ENCODE data around the gene SMARCB1.

Gene SMARCB1

GRCh38 chr22:23780146-23780748, 6.5 kb upstream of the SMARCB1 start:
- DNase-seq (ENCODE audit: low spot score) = no peak

GRCh38 chr22:23781065-23781464, 5.7 kb upstream of the SMARCB1 start:
- no peak for DNase-seq (ENCODE audit: low spot score)

DNA sequence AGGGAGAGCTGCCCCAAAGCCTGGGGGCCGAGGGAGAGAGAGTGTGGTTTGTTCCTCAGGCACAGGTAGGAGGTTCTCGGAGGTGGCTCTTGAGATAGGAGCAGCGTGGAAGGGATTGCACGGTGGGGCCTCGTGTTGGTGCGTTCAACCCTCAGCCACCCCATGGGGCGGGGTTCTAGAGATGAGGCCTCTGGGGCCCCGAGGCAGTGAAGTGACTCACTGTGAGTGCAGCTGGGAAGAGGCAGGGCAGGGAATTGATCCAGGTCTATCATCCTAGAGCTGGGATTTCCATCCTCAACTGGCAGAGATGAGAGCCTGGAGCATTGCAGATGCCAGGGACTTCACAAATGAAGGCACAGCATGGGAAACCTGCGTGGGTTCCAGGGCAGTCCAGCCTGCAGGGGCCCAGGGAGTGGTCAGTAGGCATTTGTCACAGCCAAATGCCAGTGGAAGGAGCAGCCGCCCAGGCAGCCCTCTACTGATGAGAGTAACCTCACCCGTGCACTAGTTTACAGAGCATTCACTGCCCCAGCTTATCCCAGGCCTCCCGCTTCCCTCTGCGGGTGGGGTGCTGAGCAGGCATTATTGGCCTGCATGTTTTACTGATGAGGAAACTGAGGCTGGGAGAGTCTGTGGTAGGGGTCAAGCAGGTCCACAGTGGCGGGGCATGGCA, 5.1 kb upstream of the SMARCB1 start:
- peak; percentile 74 for DNase-seq (ENCODE audit: low spot score)

GRCh38 chr22:23782252-23782651, 4.5 kb upstream of the SMARCB1 start:
- DNase-seq (ENCODE audit: low spot score) = no peak

GRCh38 chr22:23782703-23783102, 4.1 kb upstream of the SMARCB1 start:
- DNase-seq (ENCODE audit: low spot score) = no peak

DNA sequence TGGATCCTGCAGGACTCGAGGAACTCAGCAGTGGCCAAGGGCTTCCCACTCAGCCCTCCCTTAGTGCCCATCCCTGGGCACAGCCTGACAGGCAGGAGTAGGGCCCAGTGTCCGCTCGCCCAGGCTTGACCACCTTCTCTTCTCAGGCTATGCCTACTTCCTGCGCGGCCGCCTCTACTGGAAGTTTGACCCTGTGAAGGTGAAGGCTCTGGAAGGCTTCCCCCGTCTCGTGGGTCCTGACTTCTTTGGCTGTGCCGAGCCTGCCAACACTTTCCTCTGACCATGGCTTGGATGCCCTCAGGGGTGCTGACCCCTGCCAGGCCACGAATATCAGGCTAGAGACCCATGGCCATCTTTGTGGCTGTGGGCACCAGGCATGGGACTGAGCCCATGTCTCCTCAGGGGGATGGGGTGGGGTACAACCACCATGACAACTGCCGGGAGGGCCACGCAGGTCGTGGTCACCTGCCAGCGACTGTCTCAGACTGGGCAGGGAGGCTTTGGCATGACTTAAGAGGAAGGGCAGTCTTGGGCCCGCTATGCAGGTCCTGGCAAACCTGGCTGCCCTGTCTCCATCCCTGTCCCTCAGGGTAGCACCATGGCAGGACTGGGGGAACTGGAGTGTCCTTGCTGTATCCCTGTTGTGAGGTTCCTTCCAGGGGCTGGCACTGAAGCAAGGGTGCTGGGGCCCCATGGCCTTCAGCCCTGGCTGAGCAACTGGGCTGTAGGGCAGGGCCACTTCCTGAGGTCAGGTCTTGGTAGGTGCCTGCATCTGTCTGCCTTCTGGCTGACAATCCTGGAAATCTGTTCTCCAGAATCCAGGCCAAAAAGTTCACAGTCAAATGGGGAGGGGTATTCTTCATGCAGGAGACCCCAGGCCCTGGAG, 3.3 kb upstream of the SMARCB1 start:
- no peak for DNase-seq (ENCODE audit: low spot score)

DNA sequence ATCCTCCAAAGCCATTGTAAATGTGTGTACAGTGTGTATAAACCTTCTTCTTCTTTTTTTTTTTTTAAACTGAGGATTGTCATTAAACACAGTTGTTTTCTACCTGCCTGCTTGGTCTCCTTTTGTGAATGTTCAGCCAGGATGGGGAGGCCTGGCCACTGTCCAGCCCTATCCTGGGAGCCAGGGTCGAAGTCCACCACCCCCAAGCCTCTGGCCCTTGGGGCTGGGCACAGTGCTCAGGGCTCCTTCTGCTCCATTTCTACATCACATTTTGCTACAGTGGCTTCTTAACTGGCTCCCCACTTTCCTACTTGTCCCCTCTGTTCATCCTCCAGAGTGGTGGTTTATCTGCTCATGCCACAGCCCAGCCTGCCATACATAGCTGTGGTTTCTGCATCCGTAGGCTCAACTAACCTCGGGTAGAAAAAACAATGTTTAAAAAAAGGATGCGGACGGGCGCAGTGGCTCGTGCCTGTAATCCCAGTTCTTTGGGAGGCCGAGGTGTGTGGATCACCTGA, 2.5 kb upstream of the SMARCB1 start:
- DNase-seq (ENCODE audit: low spot score) = peak; percentile 77

- DNase-seq (ENCODE audit: low spot score) = no peak
Measured at GRCh38 chr22:23786261-23786710, 480 bp upstream of the SMARCB1 start.

GRCh38 chr22:23787600-23787896, 782 bp downstream of the SMARCB1 start:
- DNase-seq (ENCODE audit: low spot score) = no peak

DNA sequence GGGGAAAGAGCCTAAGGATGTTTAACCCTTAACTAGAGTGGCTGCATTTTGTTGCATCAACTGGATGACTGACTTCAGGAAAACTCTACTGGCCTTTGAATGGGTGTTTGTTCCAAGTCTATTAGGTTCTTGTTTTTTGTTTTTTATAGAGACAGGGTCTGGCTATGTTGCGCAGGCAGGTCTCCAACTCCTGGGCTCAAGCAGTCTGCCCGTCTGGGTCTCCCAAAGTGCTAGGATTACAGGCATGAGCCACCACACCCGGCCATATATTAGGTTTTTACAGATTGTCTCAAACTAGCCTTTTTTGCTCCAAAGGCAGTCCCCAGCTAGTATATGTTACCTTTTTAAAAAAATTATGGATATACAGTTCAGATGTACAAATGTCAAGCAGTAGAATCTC, 1.1 kb downstream of the SMARCB1 start:
- DNase-seq (ENCODE audit: low spot score) = no peak

DNA sequence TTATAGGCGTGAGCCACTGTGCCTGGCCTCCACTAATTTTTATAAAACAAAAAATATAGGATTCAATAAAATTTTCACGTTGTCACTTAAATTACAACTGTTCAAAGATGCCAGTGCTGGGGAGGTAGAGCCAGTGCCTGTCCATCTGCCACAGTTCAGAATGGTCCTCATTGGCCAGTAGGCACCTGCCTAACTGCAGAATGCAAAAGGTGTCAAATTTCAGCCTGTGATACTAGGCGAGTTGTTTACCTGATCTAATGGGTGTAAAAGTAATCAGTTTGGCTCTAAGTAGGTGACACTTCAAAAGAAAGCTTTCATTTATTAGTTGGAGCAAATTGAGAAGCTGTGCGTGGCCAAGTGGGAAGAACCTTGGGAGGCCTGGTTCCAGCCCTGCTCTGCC, 2.4 kb downstream of the SMARCB1 start:
- no peak for DNase-seq (ENCODE audit: low spot score)

DNA sequence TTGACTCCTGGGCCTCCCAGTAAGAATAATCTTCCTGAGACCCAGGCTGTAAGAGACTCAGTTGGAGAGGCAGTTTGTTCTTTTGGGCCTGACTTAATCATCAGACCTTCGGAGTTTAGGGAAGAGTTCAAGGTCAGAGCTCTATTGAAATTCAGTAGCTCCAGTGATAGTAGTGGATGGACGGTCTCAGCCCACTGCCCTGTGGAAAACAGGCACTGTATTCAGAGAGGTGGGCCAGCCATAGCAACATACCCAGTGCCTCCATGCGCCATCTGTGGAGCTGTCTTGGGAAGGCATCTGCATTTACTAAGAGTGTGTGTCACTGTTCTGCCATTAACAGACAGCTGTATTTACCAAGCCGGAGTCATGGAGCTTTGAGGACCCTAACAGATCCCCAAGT, 2.9 kb downstream of the SMARCB1 start:
- no peak for DNase-seq (ENCODE audit: low spot score)

DNA sequence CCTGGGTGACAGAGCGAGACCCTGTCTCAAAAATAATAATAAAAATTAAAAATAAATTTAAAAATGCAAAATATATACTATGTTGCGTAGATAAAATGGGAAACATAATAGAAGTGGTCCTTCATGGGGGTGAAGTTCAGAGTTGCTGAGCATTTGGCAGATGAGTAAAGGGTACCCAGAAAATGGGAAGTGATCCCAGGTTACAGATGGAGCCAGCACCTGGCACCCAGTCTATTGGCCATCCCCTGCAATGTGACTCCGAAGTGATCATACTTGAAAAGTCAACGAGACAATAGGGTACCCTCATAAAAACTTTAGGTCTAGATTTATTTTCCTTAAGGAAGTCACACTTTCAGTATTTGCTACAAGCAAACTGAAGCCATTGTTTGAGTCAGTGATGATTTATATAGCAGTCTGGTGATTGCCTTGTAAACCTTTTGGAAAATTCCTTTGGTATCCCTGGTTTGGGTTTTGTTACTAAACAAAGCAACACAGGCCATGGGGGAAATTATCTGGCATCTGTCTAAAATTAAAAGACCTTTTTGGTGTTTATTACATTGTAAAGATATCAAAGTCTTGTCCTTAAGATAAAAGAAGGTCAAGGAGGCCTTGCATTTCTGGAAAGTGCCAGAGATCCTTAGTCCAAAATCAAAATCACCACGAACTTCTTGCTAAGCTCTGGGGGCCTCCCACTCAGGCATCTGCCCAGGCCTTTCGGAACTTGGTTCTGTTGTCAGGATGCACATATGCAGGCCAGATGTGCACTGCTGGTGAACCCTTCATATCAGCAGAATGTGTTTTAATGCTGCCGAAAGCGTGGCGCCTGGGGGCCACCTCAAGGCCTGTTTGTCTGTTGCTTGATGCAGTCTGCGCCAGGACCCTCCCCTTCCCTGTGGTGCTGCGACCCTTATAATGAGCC, 4.3 kb downstream of the SMARCB1 start:
- DNase-seq (ENCODE audit: low spot score) = no peak

- no peak for DNase-seq (ENCODE audit: low spot score)
Measured at GRCh38 chr22:23791738-23792645, 5.2 kb downstream of the SMARCB1 start.

DNA sequence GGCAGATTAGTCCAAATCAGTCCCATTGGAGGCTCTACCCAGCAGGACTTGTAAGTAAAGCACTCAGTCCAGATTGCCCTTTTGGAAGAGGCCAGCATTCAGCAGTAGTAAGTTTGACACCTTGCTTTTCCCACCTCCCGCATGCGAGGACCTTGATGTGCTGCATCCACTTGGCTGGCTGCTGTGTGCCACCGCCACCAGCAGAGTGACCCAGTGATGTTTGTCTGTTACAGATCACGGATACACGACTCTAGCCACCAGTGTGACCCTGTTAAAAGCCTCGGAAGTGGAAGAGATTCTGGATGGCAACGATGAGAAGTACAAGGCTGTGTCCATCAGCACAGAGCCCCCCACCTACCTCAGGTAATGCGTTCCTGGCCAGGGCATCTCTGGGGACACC, 6.6 kb downstream of the SMARCB1 start:
- no peak for DNase-seq (ENCODE audit: low spot score)

GRCh38 chr22:23796461-23796860, 9.7 kb downstream of the SMARCB1 start:
- DNase-seq (ENCODE audit: low spot score) = no peak

DNA sequence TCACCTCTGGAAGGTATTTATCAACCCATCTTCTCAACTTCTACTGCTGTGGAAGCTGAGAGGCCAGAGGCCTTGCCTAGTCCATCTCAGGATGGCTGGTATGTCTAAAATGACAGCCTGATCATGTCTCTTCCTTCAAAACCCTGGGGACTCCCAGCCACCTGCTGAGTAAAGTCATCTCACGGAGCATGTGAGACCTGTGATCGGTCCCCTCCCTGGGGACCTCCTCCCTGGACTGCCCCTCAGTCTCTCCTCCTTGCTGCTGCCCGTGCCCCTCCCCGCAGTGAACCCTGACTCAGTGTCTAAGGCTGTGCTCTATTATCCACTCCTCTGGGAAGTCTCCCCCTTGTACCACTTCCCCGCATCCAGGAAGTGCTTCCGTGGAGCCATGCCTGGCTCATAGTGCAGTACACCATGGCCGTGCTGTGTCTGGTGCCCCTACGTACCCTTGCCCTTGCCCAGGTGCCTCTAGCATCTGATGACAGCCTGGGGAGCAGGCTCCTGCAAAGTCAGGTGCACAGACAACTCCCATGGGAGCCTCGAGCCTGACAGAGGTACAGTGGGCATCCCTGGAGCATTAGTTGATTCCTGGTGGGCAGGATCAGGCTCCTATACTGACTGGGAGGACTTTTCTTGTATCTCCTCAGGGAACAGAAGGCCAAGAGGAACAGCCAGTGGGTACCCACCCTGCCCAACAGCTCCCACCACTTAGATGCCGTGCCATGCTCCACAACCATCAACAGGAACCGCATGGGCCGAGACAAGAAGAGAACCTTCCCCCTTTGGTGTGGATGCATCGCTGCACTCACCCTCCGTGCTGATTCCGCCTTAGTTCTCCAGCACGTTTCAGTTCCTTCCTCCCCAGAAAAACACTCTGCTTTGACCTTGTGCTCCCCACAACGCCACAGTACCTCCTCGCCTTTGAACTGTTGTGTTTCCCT, 13.8 kb downstream of the SMARCB1 start:
- no peak for DNase-seq (ENCODE audit: low spot score)

DNA sequence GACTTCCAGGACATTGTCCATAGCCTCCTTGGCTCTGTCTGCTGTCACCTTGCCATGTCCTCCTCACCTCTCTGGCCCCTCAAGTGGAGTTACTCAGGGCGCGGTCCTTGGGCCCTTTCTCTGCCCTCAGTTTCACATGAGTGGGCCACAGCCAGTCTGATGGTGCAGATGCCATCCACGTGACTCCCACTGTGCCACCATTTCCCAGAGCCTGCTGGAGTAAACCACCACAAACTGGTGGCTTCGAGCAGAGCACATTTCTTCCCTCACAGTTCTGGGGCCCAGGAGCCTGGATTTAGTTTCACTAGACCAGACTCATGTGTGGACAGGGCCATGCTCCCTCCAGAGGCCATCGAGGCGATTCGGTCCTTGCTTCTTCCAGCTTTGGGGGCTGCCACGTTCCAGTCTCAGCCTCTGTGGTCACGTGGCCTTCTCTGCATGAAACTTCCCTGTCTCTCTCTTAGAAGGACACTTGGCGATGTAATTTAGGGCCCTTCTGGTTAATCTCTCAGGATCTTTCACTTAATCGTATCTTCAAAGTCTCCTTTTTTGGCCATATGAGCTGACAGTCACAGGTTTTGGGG, 14.6 kb downstream of the SMARCB1 start:
- DNase-seq (ENCODE audit: low spot score) = no peak

- no peak for DNase-seq (ENCODE audit: low spot score)
Measured at GRCh38 chr22:23801886-23802377, 15.2 kb downstream of the SMARCB1 start.

Data from hepatic stellate cell (primary cell).